SIG-M5 (cell line): Measurements from ENCODE around the gene TOX2.

ENCODE experiments used
- DNase-seq: peaks from one replicate; lab custom pipeline; 2025; lab: John Stamatoyannopoulos, UW

TOX2 gene

DNA sequence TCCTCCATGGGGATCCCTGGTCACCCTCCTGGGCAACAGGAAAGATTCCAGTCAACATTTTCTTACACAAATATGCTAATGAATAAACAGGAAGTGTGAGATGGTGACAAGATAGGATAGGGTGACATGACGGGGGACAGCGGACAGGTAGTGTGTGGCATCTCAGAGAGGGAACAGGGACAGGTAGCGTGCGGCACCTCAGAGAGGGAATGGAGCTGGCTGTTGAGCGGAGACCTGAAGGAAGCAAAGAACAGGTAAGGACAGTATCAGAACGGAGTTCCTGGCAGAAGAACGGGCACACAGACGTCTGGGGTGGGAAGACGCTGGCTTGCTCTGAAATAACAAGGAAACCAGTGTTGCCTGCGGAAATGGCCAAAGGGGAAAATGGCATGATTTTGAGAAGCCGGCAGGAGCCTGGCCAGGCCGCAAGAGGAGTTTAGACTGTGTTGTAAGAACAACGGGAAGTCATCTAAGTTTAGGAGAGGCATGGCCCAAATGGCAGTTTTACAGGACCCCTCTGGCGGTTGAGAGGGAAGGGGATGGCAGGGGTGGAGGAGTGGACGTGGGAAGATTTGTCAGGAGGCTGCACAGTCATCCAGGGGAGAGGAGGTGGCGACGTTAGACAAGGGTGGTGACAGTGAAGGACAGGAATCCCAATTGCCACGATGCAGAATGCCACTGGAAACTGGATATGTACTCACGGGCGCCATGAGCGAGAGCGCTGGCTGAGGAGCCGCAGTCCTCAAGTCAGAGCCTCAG lies 160.7 kb downstream of the TOX2 start:
- no peak for DNase-seq

DNA sequence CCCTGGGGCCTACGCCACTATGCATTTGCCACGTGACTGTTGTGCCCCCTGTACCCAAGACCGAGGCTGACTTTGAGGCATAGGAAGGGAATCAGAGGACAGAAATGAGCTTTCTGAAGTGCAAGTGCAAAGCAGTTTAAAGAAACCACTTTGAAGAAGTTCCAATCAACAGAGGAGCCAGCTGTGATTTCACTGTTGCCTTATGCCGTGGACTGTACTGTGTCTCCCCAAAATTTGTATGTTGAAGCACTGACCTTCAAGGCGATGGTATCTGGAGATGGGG lies 161.2 kb downstream of the TOX2 start:
- no peak for DNase-seq

GRCh38 chr20:44079291-44079690 lies 164.6 kb downstream of the TOX2 start:
- no peak for DNase-seq

GRCh38 chr20:44080064-44080463 lies 165.4 kb downstream of the TOX2 start:
- no peak for DNase-seq

DNA sequence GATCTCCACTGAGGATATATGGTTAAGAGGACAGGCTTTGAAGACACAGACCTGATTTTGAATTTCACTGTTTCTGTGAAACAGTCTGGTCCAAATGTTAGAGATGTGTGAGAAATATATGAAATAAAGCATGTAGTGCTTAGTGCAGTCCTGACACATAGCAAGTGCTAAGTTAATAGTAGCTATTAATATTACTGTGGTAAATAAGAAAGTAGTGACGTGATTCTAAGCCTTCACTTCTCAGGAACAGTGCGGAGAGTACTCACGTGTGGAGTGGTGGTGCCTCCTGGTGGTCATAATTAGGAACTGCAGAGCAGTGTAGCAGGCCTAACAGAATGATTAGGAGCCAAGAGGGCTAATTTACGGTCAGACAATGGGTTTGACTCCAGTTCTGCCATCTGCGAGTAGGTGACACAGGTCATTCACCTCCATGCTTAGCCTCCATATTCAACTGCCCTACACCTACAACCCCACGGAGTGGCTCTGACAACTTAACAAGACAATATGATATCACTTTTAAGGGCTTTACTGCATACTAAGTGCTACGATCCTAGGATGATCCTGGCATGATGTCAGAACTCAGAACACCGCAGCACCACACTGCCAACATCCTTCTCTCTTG lies 166.1 kb downstream of the TOX2 start:
- DNase-seq = no peak

DNA sequence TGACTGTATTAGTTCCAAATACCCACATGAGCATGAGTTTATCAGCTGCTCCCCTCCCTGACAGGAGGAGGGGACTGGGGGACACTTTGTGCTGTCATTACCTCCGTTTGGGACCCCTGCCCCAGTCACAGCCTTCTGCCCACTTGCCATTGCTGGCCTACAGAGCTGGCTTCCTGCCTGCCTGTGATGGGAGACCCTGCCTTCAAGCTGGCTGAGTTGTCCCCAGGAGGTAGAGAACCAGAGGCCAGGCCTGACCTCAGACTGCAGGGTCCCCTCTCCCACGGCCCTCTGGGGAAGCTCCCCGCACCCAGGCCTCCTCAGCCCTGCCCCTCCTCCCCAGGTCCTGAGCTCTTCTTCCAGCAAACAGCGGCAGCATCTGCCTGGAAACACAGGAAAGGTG lies 166.8 kb downstream of the TOX2 start:
- DNase-seq = no peak

GRCh38 chr20:44081888-44082287 lies 167.2 kb downstream of the TOX2 start:
- no peak for DNase-seq

DNA sequence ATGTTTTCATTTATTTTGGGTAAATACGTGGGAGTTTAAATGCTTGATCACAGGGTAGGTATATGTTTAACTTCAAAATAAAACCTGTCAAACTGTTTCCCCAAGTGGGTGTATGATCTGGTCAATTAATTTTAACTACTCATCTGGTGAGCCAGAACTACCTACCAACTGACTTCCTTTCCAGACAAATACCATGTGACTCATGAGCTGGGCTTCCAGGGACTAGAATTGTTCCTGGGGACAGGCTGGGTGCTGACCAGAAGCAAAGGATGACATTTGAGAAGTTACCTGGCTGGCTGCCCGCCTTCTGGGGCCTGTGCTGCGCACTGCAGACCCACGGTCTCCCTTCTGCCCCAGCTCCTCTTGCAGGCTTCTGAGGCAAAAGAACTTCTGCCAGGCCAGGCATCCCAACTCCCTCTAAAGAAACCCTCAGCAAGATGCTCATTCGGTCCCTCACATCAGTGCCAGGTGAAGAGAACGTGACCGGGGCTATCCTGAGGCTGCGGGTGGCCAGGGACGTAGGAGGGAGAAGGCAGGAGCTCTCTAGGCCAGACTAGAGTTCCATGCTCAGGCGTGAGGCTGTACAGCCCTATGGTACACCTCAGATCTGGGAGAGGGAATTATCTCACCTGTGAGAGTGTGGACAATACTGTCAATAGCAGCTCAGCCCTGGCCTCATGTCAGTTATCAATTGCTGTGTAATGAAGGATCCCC lies 168.7 kb downstream of the TOX2 start:
- DNase-seq = no peak

DNA sequence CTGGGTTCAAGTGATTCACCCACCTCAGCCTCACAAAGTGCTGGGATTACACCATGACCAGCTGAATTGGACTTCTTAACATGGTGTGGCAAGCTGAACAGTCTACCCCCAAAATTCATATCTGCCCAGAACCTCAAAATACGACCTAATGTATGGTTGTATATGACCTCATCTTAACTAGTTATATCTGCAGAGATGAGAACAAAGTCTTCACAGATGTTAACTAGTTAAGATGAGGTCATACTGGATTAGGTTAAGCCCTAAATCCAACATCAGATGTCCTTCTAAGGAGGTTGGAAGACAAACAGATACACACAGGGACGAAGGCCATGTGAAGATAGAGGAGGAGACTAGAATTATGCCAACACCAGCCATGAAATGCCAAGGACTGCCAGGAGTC lies 169.8 kb downstream of the TOX2 start:
- no peak for DNase-seq

DNA sequence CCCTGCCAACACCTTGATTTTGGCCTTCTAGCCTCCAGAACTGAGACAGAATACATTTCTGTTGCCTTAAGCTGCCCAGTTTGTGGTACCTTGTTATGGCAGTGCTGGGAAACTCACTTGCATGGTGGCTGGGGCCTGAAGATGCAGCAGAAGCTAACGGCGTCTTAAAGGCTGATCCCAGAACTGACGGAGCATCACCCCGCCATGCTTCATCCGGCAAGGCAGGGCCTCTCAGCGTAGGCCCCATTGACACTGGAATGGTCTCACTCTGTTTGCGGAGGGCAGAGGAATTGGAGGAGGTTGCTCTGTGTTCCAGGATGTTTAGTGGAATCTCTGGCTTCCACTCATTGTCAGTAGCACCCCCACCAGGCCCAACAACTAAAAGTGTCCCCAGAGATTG lies 170.2 kb downstream of the TOX2 start:
- no peak for DNase-seq

GRCh38 chr20:44085616-44086434 lies 171.2 kb downstream of the TOX2 start:
- DNase-seq = no peak

- no peak for DNase-seq
These were observed 172.6 kb downstream of the TOX2 start for GRCh38 chr20:44087051-44087856.

- DNase-seq = no peak
These were observed 173.1 kb downstream of the TOX2 start for GRCh38 chr20:44087857-44088120.

- DNase-seq = no peak
These were observed 175.5 kb downstream of the TOX2 start for GRCh38 chr20:44089987-44090674.

- DNase-seq = no peak
These were observed 176.4 kb downstream of the TOX2 start for GRCh38 chr20:44091026-44091425.

DNA sequence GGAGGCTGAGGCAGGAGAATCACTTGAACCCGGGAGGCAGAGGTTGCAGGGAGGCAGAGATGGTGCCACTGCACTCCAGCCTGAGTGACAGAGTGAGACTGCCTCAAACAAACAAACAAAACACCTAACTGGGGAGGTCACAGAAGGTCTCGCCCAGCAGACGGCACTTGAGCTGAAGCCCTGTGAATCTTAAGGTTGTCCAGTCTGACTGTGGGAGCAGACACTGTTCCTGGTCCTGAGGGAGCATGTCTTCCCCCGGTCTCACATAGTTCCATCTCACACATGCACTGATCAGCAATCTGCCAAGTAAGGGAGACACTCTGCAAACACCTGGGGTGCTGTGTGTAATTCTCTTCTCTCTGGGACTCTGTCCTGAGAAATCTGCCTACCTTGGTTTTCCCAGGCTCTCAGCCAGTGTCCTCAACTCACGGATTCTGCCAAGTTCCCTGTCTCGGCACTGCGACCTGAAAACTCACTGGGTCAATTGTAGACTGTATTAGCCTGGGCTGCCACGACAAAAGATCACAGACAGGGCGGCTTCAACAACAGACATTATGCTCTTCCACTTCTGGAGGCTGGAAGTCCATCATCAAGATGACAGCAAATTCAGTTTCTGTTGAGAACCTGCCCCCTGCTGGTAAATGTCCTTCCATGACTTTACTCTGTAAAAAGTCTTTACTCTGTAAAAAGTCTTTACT lies 178.0 kb downstream of the TOX2 start:
- DNase-seq = no peak

- no peak for DNase-seq
These were observed 178.6 kb downstream of the TOX2 start for GRCh38 chr20:44093249-44093582.

- no peak for DNase-seq
These were observed 181.2 kb downstream of the TOX2 start for GRCh38 chr20:44095831-44096230.

GRCh38 chr20:44097521-44098255 lies 183.0 kb downstream of the TOX2 start:
- no peak for DNase-seq

- DNase-seq = no peak
These were observed 183.6 kb downstream of the TOX2 start for GRCh38 chr20:44098256-44098630.
